ENCODE measurements around the gene LRRC25.

Gene LRRC25

DNA sequence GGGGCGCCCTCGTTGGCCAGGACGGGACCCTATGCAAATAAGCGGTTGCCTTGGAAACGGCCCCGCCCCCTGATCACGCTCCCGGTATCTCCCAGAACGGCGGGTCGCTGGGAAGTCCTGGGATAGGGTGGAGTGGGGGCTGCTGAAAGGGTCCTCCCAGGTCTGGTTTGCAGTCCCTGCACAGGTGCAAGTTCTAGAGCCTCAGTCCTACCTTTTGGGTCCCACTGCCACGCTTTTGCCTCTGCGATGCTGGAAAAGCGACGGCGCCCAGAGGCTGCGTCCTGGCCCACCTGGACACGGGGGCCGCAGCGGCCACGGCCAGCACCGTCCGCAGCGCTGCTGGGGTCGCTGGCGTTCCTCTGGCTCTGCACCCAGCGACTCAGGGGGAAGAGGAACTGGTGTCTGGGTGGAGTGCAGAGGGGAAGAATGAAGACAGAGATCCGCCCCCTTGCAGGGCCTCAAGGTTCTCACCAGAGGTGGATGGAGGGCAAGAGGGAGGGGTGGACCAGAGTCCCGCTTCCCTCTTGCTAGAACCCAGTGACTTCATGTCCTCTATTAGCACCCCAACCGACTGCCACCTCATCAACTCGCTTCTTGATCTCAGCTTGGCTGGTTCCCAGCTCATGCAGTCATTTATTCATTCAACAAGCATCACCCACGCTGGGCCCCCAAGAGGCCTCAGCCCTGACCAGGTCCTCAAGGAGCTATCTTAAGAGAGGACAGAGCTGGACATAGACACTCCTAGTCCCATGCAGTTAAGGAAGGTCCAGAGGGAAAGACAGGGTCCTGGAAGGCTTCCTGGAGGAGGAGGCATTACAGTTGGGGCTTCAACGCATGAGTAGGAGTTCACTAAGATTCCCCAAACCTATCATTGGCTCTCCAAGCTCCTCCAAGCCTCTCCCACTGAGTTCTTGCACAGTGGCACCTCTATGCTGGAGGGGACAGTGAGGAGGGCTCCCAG lies at the start of gene LRRC25:
Gene LRRC25, minus strand, starts transcription at position 381 of the 961 bp plus-strand sequence. CDS start 659 bp downstream, outside the sequence.
- DNase-seq, result no peak

DNA sequence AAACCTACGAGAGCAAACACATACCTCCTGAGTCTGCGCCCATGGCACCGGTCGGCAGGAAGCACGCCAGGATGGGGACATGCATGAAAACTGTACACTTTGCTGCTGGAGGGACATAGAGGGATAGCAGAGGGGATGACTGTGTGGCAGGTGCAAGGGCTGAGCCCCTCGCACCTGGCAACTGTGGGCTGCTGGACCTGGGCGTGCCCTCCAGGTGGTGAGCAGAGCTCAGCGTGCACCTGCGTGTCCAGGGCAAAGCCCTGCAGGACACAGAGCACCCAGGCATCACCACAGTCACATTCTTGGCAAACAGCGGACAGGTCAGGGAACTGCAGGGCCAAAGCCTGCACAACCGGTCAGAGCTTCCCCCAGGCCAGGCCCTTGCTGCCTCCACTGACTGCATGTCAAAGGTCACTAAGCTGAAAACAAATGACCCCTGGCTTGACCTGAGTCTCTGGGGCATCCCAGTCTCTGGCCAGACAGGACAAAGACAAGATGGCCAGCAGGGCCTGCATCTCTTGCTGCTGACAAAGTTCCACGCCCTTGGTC lies 49.5 kb upstream of the LRRC25 start:
- no peak for DNase-seq

DNA sequence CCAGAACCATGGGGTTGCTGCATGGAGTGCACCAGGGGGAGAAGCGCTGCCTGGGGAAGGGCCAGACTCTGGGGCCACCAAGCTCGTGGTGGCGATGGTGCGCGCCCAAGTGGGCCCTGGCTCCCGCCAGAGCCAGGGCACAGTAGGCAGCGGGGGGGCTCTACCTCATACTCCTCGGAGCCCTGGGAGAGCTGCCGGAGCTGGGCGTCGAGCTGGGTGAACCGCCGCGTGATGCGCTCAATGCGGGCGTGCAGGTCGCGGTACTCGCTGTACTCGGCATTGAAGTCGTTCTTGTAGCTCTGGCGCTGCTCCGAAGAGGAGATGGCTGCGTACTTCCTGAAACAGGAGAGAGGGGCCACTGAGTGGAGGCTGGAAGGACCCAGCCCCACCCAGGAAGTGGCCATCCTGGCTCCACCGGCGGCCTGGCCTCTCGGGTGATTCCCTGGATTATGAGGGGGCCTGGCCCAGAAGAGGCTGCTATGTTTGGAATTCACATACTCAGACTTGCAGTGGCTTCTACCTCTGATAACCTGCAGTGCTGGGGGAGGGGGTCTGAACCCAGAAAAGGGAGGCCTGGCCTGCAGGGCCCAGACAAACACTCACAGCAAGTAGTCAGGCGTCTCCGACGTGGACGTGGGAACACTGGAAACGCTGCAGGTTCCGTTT lies 48.9 kb upstream of the LRRC25 start:
- DNase-seq, result no peak

DNA sequence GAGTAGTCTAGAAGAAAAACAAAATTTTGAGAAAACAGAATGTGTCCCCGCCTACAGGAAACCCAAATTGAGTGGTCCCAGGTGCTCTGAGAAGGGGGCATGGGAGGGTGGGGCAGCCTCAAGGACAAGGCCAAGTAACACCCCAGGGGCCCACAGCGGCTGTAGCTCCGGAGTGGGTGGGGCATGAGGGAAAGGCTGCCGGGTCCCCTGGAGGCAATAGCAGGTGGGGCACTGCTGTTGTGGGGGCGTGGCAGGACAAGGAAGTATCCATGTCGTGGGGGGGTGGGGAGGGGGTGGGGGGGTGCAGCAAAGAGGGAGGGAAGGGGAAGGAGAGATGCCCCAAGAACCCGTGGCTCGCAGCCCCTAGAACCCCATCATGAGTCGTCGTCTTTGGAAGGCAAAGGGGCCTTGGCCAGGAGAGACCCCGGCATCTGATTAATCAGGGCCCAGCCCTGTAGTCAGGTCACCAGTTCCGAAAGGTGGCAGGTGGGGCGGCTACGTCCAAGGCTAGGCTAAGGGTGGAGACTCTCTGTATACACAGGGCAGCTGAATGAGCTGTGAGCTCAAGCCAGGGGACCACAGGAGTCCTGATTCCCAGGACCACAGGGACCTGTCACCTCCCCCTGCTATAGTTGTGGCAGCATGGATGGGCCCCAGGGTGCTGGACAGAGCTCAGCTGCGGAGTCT lies 48.0 kb upstream of the LRRC25 start:
- DNase-seq, result no peak

DNA sequence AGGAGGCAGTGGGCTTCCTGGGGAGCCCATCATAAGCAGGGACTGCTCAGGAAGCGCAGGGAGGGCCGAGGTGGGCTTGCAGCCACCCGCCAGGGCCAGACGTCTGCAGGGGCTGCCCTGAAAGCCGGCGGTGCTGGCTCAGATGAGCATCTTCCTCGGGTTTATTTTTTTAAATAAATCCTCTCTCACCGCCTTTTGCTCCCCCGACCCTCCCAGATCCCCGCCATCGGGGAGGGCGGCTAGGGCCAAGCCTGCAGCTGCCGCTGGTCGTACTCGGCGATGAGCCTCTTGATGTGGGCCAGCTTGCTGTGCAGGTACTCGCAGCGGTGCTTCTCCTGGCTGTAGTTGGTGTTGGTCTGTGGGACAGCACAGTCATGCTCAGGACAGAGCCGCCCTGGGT lies 47.1 kb upstream of the LRRC25 start:
- DNase-seq, result no peak

DNA sequence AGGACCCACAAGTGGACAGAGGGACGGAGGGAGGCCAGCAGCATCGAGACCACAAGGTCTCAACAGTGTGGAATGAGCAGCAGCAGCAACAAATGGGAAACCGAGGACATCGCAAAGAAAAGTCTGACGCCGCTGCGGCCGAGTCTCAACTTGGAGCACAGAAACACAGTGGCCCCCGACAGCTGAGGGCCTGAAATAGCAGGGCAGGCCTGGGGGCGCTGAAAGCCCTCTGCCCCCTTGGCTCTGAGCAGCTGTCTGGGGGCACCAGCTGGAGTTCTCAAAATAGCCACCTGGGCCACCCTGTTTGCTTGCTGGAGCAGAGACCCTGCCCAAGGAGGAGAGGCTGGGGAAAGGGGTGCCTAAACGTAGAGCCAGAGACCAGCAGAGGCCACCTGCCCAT lies 46.4 kb upstream of the LRRC25 start:
- no peak for DNase-seq

DNA sequence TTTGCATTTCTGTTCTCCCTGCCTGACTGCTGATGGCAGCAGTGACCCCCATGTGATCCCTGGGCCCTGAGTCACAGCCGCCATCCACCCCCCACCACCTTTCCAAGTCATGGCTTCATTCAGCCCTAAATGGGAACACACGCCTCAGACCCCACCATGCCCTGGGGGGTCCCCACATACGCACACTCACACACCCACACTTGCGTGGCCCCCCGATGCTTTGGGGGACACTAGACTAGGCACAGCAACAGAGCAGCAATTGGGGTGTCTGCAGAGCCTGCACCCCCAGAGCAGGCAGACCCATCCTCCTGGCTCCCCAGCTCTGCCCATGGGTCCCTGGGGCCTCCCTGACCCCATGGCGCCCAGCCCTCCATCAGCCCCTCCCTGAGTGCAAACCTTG lies 46.0 kb upstream of the LRRC25 start:
- DNase-seq, result no peak

DNA sequence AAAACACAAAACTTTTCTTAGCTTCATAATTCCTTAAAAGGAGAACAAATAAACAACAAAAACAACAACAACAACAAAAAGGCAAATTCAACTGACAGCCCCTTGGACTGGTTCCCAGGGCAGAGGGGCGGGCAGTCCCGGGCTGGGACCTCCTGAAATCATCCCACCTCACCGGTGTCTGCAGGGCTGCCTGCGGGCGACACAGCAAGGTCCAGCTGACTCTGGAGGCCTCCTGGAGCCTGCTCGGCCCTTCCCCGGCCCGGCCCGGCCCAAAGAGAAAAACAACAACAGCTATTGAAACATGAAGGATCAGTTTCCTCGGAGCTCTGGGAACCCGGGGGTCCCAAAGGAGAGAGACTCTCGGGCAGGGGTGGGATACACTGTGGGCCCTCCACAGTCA lies 45.5 kb upstream of the LRRC25 start:
- DNase-seq, result no peak

DNA sequence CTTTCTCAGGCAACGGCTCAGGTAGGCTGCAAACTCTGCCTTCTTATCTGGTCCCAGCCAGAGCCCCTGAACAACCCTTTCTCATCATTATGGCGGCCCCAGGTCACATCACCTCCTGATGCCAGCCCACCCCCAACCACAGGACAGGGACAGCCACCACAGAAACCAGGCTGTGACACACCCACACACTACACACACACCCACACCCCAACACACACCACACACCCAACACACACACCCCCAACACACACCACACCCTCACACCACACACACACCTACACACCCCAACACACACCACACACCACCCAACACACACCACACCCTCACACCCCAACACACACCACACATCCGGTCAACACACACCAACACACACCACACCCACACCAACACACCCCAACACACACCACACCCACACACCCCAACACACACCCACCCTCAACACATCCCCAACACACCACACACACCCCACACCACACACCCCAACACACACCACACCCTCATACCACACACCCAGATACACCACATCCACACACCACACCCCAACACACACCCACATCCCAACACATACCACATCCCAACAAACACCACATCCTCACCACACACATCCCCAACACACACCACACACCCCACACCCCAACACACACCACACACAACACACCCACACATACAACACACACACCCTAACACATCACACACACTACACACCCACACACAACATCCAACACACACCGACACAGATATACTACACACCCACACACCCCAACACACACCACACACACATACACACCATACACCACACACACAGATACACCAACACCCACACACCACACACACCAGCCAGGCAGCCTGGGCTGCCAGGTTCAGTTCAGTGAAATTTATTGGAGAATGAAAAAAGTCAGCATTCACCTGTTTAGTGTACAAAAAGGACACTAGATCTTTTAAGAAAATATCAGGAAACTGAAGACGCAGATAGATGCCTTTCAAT lies 44.7 kb upstream of the LRRC25 start:
- no peak for DNase-seq

DNA sequence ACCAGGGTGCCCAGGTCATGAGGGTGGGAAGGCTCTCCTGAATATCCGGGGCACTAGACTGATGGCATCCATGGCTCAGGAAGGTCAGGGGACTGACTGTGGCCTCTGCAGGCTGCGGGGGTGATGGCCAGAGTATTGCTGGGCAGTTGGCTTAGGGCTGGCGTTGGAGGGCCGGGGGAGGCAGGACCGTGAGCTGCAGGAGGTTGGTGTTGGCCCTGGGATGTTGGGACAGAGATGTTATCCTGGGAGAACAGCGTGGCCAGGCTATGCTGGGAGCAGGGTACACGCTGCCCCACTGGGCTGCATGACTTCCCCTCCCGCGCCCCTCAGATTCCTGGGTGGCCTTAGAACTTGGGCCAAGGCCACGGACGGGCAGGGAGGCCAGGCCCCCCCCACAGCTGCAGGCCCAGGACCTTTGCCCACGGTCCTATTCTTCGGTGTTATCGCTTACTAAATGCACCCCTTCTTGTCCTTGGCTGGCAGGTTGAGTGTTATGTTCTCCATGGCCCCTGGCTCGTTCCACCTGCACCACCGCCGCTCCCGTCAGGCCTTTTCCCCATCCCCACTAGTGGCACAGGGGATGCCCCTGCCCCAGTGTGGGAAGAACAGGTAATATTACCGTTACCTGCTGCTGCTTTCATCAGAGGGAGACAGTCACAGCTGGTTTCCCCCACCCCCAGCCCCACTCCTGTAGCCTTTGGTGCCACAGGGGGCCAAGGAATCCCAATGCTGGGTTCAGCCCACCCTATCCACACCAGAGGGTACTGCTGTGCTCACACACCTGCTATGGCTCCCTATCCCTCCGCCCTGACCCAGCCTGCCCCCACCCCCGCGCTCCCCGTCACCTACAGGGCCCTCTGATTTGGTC lies 43.7 kb upstream of the LRRC25 start:
- no peak for DNase-seq

DNA sequence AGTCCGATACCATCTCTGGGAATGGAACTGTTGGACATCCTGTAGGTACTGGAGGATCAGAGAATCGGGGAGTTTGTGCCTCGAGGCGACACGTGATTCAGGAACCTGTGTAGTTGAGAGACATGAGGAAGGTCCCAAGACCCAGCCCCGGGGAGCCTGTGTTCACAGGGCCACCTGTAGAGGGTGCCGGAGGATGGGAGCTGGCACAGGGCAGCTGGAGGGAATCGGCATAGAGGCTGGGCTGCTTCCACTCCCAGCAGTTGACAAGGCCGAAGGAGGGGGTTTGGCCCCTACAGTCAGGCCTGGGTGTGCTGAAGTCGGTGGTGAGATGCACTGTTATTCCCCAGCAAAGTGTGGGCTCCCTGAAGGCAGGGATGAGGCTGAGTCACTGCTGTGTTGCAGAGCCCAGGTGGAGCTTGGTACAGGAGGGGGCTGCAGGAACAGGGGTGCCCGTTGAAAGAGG lies 43.0 kb upstream of the LRRC25 start:
- no peak for DNase-seq

DNA sequence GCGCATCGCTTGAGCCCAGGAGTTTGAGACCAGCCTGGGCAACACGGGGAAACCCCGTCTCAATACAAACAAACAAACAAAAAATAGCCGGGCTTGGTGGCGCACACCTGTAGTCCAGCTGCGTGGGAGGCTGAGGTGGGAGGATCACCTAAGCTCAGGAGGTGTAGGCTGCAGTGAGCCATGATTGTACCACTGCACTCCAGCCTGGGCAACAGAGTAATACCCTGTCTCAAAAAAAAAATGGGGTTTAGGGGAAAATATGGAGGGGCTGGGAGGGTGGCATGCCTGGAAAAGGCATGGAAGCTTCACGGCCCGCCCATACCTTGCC lies 42.5 kb upstream of the LRRC25 start:
- DNase-seq, result no peak

DNA sequence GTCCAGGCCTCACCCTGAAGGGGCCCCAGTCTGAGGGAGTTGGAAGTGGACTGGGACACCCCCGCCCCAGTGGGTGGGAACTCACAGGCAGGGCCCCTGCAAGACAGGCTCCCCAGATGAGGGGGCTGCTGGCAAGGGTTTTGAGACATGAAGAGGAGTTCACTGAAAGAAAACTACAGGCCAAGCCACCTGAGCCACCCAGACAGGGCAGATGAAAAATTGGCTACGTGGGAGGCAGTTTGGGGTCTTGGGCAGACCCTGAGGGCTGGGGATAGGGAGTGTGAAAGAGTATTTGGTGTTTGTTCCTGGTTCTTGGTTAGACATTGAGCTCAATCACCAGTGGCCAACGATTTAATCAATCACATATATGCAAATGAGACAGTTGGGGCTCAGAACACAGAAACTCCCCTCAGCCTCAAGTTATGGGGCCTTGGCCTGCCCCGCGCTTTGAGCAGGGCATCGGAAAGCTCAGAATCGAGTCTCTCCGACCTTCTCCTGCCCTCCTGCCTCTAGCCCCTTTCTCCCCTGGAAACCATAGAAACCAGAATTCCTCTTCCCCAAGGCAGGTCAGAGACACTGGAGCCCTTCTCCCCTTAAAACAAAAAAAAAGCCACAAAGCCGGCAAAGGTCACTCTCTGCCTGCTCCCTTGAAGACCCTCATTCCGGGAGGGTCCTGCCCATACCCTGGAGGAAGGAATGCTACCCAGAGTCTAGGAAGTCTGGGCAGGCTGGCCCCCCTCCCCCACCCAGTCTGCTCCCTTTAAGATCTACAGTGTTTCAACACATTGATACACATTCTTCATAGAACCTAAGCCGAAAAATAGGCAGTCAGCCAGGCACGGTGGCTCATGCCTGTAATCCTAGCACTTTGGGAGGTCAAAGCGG lies 41.8 kb upstream of the LRRC25 start:
- no peak for DNase-seq

DNA sequence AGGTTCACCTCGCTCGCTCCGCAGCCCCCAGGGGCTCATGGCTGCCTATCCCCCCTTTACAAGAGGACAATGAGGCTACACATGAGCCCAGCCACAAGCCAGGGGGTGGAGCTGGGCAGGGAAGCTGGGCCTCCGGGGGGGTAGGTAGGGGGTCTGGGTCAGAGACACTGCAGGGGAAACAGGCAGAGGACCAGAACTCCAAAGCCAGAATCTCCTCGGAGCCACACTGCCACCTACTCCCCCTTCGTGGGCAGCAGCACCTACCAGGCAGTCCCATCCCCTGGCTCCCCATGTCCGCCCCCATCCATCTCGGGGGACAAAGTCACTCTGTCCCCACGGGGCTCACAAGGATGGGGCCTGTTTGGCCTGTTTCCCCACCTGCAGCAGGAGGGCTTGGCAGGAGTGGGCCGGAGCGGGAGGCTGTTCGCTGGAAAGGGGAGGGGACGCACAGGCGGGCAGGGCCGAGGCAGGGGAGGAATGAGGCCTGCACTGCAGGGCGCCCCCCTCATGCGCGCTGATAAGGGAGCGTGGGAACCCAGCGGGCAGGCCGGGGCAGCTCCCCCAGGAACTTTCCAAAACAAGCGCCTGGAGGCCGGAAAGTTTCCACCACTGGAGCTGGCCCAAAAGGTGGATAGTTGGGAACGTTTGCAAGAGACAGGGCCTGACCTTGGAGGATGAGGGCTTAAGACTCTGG lies 41.1 kb upstream of the LRRC25 start:
- DNase-seq, result no peak

DNA sequence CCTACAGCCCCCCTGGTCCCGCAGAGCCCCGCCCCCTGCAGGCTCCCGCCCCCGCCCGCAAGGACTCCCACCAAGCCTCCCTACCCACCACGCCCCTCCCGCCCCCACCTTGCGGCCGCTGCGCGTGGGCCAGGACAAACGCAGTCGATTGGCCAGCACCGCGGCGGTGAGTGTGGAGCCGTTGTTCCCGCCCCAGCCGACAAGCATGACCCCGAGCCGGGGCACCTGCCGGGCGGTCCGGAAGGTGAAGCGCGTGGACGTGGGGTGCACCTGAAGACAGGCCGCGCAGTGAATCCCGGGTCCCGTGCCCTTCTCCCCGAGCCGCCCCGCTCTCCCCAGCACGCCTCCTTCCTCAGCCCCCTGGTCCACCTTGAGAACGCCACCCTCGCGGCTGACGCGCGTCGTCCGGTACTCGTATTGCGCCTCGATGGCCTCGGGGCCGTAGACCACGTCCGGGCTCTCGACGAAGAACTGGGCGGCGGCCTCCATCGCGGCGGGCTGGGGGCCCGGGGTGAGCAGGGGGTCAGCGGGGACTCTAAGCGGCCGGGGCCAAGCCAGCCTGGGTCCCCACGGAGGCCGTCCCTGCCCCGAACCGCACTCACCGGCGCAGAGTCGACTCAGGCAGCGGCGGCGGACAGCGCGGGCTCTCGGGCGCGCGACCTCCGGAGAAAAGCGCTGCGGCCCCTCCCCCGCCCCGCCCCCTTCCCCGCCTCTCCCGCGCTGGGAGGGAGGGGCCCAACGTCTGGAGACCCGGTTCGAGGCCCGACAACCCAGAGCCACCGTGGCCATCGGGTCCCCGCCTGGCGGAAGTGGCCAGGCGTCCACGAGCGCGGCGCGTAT lies 40.3 kb upstream of the LRRC25 start, which contains the start of gene ISYNA1:
Gene ISYNA1, minus strand, starts transcription at position 643 of the 840 bp plus-strand sequence. Its CDS starts 154 bp downstream, at position 489.
- DNase-seq, result no peak

DNA sequence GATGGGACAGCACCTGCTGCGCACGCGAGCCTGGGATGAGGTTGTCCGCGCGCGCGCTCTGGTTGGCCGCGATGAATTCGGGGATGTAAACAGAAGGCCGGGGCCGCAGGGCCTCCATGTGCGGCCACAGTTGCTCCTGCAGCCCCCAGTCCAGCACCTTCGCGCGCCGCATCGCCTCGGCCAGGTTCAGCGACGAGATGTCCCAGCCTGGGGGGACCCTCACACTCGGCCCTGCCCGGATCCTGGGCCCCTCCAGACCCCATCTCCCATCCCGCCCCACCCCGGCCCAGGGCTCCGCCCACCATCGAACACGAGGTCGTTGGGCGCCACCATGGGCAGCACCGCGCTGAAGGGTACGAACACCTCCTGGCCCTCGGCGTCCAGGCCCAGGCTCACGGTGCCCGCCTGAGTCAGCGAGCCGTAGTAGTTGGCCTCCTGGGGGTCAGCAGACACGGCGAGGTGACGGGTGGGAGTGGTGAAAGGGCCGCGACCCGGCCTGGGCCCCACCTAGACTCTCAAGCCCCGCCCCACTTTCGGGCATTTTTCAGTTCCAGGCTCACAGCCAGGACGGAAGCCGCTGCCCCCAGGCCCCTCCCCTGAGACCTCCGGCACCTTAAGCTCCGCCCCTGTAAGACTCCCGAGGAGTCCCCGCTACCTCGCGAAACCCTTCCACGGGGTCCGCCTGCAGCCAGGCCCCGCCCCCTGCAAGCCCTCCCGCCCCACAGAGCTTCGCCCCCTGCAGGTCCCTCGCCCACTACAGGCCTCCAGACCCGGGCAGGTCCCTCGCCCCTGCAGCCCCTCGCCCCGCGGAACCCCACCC lies 39.5 kb upstream of the LRRC25 start:
- DNase-seq, result peak; percentile 64
